Activated T-cell treated with anti-CD3 and anti-CD28 coated beads, Interleukin-2, amount 50 U/mL, for 48 hours (primary cell): ENCODE data around the gene MGMT.

Experiments
- DNase-seq, 2 experiments: peaks; one replicate each; pipeline ENCODE4 v3.0.0-alpha.2; 2020

MGMT gene

GRCh38 chr10:129780901-129781795, 314.1 kb downstream of the MGMT start:
- no peak for DNase-seq

- no peak for DNase-seq
Observed at GRCh38 chr10:129784291-129784690, 317.2 kb downstream of the MGMT start.

- DNase-seq: no peak
Observed at GRCh38 chr10:129784891-129785290, 317.9 kb downstream of the MGMT start.

GRCh38 chr10:129785536-129785981, 318.5 kb downstream of the MGMT start:
- no peak for DNase-seq

- DNase-seq: no peak
Observed at GRCh38 chr10:129786216-129786615, 319.2 kb downstream of the MGMT start.

GRCh38 chr10:129787557-129787956, 320.5 kb downstream of the MGMT start:
- DNase-seq: no peak

- DNase-seq: no peak
Observed at GRCh38 chr10:129788215-129788614, 321.2 kb downstream of the MGMT start.

GRCh38 chr10:129790715-129791446, 323.8 kb downstream of the MGMT start:
- no peak for DNase-seq

- DNase-seq: no peak
Observed at GRCh38 chr10:129792141-129792540, 325.1 kb downstream of the MGMT start.

- DNase-seq: no peak
Observed at GRCh38 chr10:129792864-129793263, 325.8 kb downstream of the MGMT start.

- no peak for DNase-seq
Observed at GRCh38 chr10:129793479-129793878, 326.4 kb downstream of the MGMT start.

- no peak for DNase-seq
Observed at GRCh38 chr10:129793996-129794395, 327.0 kb downstream of the MGMT start.

- no peak for DNase-seq
Observed at GRCh38 chr10:129796710-129797420, 329.8 kb downstream of the MGMT start.

GRCh38 chr10:129799942-129800341, 332.9 kb downstream of the MGMT start:
- no peak for DNase-seq

GRCh38 chr10:129800796-129801340, 333.8 kb downstream of the MGMT start:
- no peak for DNase-seq

- no peak for DNase-seq
Observed at GRCh38 chr10:129807211-129807610, 340.2 kb downstream of the MGMT start.

- no peak for DNase-seq
Observed at GRCh38 chr10:129808092-129808983, 341.3 kb downstream of the MGMT start.

- DNase-seq: no peak
Observed at GRCh38 chr10:129809431-129809830, 342.4 kb downstream of the MGMT start.

GRCh38 chr10:129809841-129810240, 342.8 kb downstream of the MGMT start:
- DNase-seq: no peak

GRCh38 chr10:129811208-129811607, 344.2 kb downstream of the MGMT start:
- no peak for DNase-seq

- DNase-seq: no peak
Observed at GRCh38 chr10:129812398-129812797, 345.4 kb downstream of the MGMT start.
